HL-60 (cell line): ENCODE measurements around the gene CMIP.

Experiments used
- DNase-seq, 2 experiments: peaks; one replicate each; pipeline ENCODE4 v3.0.0-alpha.2; 2010 to 2020; ENCODE audit warnings: low read depth in 1 of 2, low spot score in 1 of 2
- H3K27ac ChIP-seq: fragments of 250-450 bp; sonication (Bioruptor Pico); replicated peaks from 2 replicates; pipeline ENCODE4 v1.5.1; 2020; ENCODE audit warnings: mild to moderate bottlenecking, moderate library complexity
- H3K27me3 ChIP-seq: fragments of 250-450 bp; sonication (Bioruptor Pico); 2 replicates; pipeline ENCODE4 v1.5.1; 2021; ENCODE audit warnings: mild to moderate bottlenecking, moderate library complexity; ENCODE audit not compliant: insufficient read depth, poor library complexity, severe bottlenecking
- H3K4me3 ChIP-seq: replicated peaks from 2 replicates; pipeline ENCODE4 v1.5.1; 2011; ENCODE audit warnings: mild to moderate bottlenecking, control low read depth, low read length; ENCODE audit not compliant: insufficient read depth
- CTCF ChIP-seq: IDR thresholded peaks from one replicate; pipeline ENCODE4 v1.5.1; 2011; ENCODE audit warnings: low read length, control low read depth, inconsistent platforms; ENCODE audit not compliant: insufficient read depth
- GABPA ChIP-seq: IDR thresholded peaks from 2 replicates; pipeline ENCODE4 v1.6.1; 2012; ENCODE audit warnings: low read depth
- POLR2AphosphoS5 ChIP-seq: IDR thresholded peaks from 2 replicates; pipeline ENCODE4 v1.6.1; 2012; ENCODE audit warnings: low read depth
- REST ChIP-seq: IDR thresholded peaks from 2 replicates; pipeline ENCODE4 v1.6.1; 2012; ENCODE audit warnings: low read depth; ENCODE audit not compliant: insufficient replicate concordance
- SPI1 ChIP-seq: IDR thresholded peaks from 2 replicates; pipeline ENCODE4 v1.6.1; 2012; ENCODE audit warnings: low read depth, mild to moderate bottlenecking, borderline replicate concordance

CMIP gene

GRCh38 chr16:81737885-81738536 lies 293.4 kb downstream of the CMIP start:
- TF ChIP-seq REST (no peak), CTCF (peak; percentile 45), POLR2AphosphoS5 (no peak), GABPA (no peak), SPI1 (peak; percentile 19; the same call in 1 of the 2 replicates)
- DNase-seq: peak; percentile 35 to 71
- Histone ChIP-seq H3K4me3 (peak overlapping the region; percentile 16; the same call in 1 of the 2 replicates), H3K27ac (peak overlapping the region; percentile 97), H3K27me3 (no peaks in the 10 kb centered on the region)

GRCh38 chr16:81738783-81739496 lies 294.3 kb downstream of the CMIP start:
- DNase-seq: peak; percentile 86 to 95
- TF ChIP-seq CTCF (no peak), GABPA (no peak), POLR2AphosphoS5 (peak; percentile 71; the same call in 1 of the 2 replicates), SPI1 (peak; percentile 62; the same call in 1 of the 2 replicates), REST (no peak)
- peak overlapping the region; percentile 21 for H3K4me3 ChIP-seq
- no peaks in the 10 kb centered on the region for H3K27me3 ChIP-seq
- peak overlapping the region; percentile 97 for H3K27ac ChIP-seq

GRCh38 chr16:81739503-81739902 lies 294.9 kb downstream of the CMIP start:
- TF ChIP-seq POLR2AphosphoS5 (no peak), GABPA (no peak), SPI1 (no peak), CTCF (no peak), REST (no peak)
- DNase-seq: peak; percentile 35 to 61
- Histone ChIP-seq H3K4me3 (peak overlapping the region; percentile 21; the same call in 1 of the 2 replicates), H3K27ac (peak overlapping the region; percentile 97), H3K27me3 (no peaks in the 10 kb centered on the region)
